ENCODE measurements around the gene DBT.

The DBT gene

GRCh38 chr1:100184536-100184935 is 65.1 kb downstream of the DBT start:
- DNase-seq: no peak

DNA sequence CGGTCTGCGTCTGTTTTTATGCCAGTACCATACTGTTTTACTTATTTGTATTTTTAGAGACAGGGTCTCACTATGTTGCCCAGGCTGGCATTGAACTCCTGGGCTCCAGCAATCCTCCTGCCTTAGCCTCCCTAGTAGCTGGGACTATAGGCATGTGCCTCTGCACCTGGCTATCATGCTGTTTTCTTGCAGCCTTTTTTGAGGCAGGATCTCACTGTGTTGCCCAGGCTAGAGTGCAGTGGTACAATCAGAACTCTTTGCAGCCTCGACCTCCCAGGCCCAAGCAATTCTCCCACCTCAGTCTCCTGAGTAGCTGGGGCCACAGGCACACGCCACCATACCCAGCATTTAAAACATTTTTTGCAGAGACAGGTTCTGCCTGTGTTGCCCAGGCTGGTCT is 66.3 kb downstream of the DBT start:
- DNase-seq: no peak

- DNase-seq: no peak
Observed at GRCh38 chr1:100178091-100178490, 71.5 kb downstream of the DBT start, which contains the start of gene LRRC39. TSS of gene LRRC39 (minus strand) at chr1:100178256. CDS start at chr1:100168516, 9,740 bp downstream.

GRCh38 chr1:100177295-100178041 is 72.2 kb downstream of the DBT start:
- no peak for DNase-seq

DNA sequence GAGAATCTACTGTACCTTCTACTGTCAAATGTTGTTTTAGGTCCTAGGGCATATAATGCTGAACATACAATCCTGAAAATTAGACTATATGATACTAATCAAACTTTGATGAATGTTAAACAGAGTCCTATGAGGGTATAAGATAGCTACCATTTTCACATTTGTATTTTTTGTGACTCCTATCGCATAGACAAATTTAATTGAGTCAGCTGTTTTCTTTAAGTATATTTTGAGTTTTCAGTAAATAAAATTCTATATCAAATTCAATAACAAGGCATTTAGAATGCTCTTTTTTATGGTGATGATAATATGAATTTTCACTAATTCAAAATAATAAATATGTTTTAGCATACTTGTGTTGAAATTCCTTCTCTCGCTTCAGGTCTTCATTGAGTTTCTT is 81.6 kb downstream of the DBT start:
- DNase-seq: no peak

DNA sequence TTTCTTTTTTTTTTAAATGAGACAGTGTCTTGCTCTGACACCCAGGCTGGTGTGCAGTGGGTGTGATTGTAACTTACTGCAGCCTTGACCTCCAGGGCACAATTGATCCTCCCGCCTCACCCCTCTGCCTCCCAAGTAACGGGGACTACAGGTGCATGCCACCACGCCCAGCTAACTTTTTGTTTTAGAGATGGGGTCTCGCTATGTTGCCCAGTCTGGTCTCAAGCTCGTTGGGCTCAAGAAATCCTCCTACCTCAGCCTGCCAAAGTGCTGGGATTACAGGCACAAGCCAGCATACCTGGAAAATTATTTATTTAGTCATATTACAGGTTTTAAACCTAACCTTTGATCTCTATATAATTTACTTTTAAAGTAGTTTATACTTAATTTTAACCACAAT is 84.9 kb downstream of the DBT start:
- DNase-seq: no peak

GRCh38 chr1:100164216-100164615 is 85.4 kb downstream of the DBT start:
- DNase-seq: no peak

GRCh38 chr1:100162881-100163280 is 86.8 kb downstream of the DBT start:
- DNase-seq: no peak

DNA sequence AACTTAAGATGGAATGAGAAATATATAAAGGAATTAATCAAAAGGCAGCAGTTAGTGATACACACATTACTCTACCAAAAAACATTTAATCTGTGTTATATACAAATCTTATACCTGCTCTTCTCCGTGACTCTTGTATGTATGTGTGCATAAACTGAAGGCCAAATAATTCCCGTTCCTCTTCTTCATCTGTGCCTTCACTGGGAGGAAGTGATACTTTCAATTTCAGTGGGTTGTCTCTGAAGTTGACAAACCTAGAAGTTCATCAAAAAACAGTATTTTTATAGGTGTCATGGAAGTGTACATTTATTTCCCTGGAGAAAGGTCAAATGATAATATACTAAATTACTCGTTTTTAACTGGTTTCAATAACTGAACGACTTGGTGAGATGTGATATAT is 97.4 kb downstream of the DBT start:
- DNase-seq: no peak

- no peak for DNase-seq
Observed at GRCh38 chr1:100151679-100152078, 98.0 kb downstream of the DBT start.

DNA sequence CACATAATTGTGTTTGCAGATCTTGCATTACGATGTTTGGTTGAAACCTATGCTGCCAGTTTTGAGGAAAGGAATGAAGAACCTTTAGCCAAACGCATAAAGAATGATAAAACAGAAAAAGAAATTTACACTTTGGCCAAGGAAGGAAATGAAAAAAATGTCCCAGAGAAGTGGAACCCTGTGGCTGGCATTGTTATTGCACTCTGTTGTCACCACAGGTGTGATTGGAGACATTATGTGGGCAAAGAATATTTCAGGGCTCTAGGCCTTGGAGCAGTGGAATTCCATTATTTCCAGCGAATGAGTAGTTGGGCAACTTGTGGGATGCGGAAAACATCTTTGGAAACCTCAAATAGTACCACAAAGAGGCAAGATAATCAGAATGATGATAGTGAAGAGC is 101.8 kb downstream of the DBT start:
- DNase-seq: no peak

GRCh38 chr1:100146958-100147357 is 102.7 kb downstream of the DBT start:
- DNase-seq: no peak

- no peak for DNase-seq
Observed at GRCh38 chr1:100145116-100145515, 104.5 kb downstream of the DBT start.

DNA sequence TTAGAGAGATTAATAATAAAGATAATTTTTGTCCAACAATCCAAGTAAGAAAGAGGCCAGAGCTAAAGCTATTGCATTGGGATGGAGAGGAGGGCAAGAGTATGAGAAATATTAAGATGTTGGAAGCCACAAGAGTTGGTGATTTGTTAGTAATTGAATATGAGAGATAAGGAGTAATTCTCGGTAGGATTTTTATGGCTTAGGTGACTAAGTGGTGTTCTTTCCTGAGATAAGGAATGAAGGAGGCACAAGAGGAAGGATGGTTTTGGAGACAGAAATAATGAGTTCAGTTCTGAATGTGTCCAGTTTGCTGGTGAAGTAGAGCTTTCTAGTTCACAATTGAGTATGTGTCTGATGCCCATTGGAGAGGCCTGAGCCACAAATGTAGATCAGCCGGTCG is 107.3 kb downstream of the DBT start:
- DNase-seq: no peak

- DNase-seq: no peak
Observed at GRCh38 chr1:100141192-100141591, 108.4 kb downstream of the DBT start.

GRCh38 chr1:100137602-100138001 is 112.0 kb downstream of the DBT start:
- no peak for DNase-seq

Data from stimulated activated CD4-positive, alpha-beta T cell treated with anti-CD3 and anti-CD28 coated beads, Interleukin-15, amount 100 ng/mL, for 24 hours (primary cell).